GOT3 (cell line): Measurements from ENCODE around the gene BTBD10.

ENCODE experiments used
- DNase-seq: peaks from one replicate; lab custom pipeline; 2025; ENCODE audit warnings: mixed read lengths; lab: John Stamatoyannopoulos, UW

BTBD10 gene

GRCh38 chr11:13338427-13339069 is 124.5 kb downstream of the BTBD10 start:
- no peak for DNase-seq

GRCh38 chr11:13338019-13338426 is 125.0 kb downstream of the BTBD10 start:
- no peak for DNase-seq
